OCI-LY1 (cell line): Measurements from ENCODE around the gene VCAM1.

Experiments
- CTCF ChIP-seq: fragments of 200-600 bp; sonication (generic), shearing (Covaris generic); IDR thresholded peaks from 2 replicates; pipeline ENCODE4 v1.5.1; 2017; ENCODE audit warnings: mild to moderate bottlenecking, antibody characterized with exemption, low read length, moderate library complexity, mixed read lengths
- EZH2 ChIP-seq: fragments of 200-600 bp; sonication (generic), shearing (Covaris generic); IDR thresholded peaks from 2 replicates; pipeline ENCODE4 v1.8.0; 2017; ENCODE audit warnings: borderline replicate concordance, mixed run types, mild to moderate bottlenecking, antibody characterized with exemption, low read length, moderate library complexity, mixed read lengths

- TF ChIP-seq CTCF, result no peak
- TF ChIP-seq EZH2, result no peak
Observed at GRCh38 chr1:100703052-100703451, 16.5 kb upstream of the VCAM1 start.
